HCT116 (cell line): ENCODE measurements around the gene AKT3. TPM values are rescaled to one million over a fixed set of nuclear protein-coding genes. Genes with fewer than 3 reads are reported as not detected.

Source experiments
- ATAC-seq: fragments of 200-7000 bp; cut with Tn5 transposase; 2 replicates; pipeline ENCODE4 v1.9.1; 2020; ENCODE audit warnings: mild to moderate bottlenecking, moderate library complexity
- BruUV-seq: library from RNA; stranded (reverse); fragments of 400-500 nt; replicated peaks from 2 replicates; lab custom pipeline; 2021; lab: Mats Ljungman, UMichigan
- CTCF ChIA-PET: fragments of 300-600 bp; sonication (Branson Sonifier 250); formaldehyde crosslinking; loops from one replicate; lab custom pipeline; 2021; ENCODE audit warnings: antibody characterized with exemption; lab: Charles Lee
- POLR2A ChIA-PET: fragments of 300-600, 350-600 bp; sonication (Branson Sonifier 250); formaldehyde crosslinking; loops from one replicate; lab custom pipeline; 2021; ENCODE audit warnings: antibody characterized with exemption; lab: Charles Lee
- RAD21 ChIA-PET, 2 experiments: fragments of 300-600 bp; sonication (Branson Sonifier 250); formaldehyde crosslinking; loops; one replicate each; lab custom pipeline; 2023; ENCODE audit warnings: low total read pairs in 2 of 2; ENCODE audit not compliant: uncharacterized antibody in 2 of 2, unreplicated experiment in 2 of 2, low non-redundant PET in 1 of 2; lab: Charles Lee
- DNase-seq: peaks from one replicate; pipeline ENCODE4 v3.0.0-alpha.2; 2010; ENCODE audit warnings: low read depth, low spot score
- H2AFZ ChIP-seq: fragments of 200-600 bp; shearing (Covaris generic), sonication (generic); 2 replicates; pipeline ENCODE4 v1.6.1; 2017; ENCODE audit warnings: low read depth, mixed run types, mixed read lengths, antibody characterized with exemption, low read length; ENCODE audit not compliant: poor library complexity, severe bottlenecking
- H3K27ac ChIP-seq: 2 replicates; pipeline ENCODE4 v1.5.1; 2012; ENCODE audit warnings: low read depth, low read length
- H3K27me3 ChIP-seq: fragments of 200-600 bp; sonication (generic); 2 replicates; pipeline ENCODE4 v1.6.1; 2016; ENCODE audit warnings: mixed run types, low read length, mixed read lengths; ENCODE audit not compliant: insufficient read depth
- H3K36me3 ChIP-seq, 2 experiments: fragments of 200-500 bp in 1 of 2; fragments of 200-600 bp in 1 of 2; sonication (Bioruptor generic) in 1 of 2; sonication (generic) in 1 of 2; 2 replicates each; pipeline versions ENCODE4 v1.5.1 to v1.6.1; 2014 to 2016; ENCODE audit warnings: low read length in 2 of 2, inconsistent platforms in 1 of 2, mixed read lengths in 1 of 2, mixed run types in 1 of 2; ENCODE audit not compliant: insufficient read depth in 2 of 2, control insufficient read depth in 1 of 2
- H3K4me1 ChIP-seq, 2 experiments: fragments of 200-600 bp in 1 of 2; sonication (generic) in 1 of 2; 2 replicates each; pipeline versions ENCODE4 v1.5.1 to v1.6.1; 2012 to 2017; ENCODE audit warnings: low read length in 2 of 2, inconsistent platforms in 1 of 2, mild to moderate bottlenecking in 1 of 2, mixed read lengths in 1 of 2, mixed run types in 1 of 2, moderate library complexity in 1 of 2; ENCODE audit not compliant: insufficient read depth in 2 of 2, control insufficient read depth in 1 of 2
- H3K4me2 ChIP-seq: fragments of 200-600 bp; sonication (generic); 2 replicates; pipeline ENCODE4 v1.6.1; 2017; ENCODE audit warnings: mixed run types, low read length, mixed read lengths
- H3K4me3 ChIP-seq, 2 experiments: fragments of 200-600 bp in 1 of 2; sonication (generic) in 1 of 2; replicated peaks in 1 of 2; 2 replicates each; pipeline ENCODE4 v1.5.1; 2011 to 2016; ENCODE audit warnings: low read length in 2 of 2, control low read depth in 1 of 2, low read depth in 1 of 2, mild to moderate bottlenecking in 1 of 2, mixed read lengths in 1 of 2, mixed run types in 1 of 2
- H3K79me2 ChIP-seq: fragments of 200-600 bp; sonication (generic); 2 replicates; pipeline ENCODE4 v1.6.1; 2017; ENCODE audit warnings: mild to moderate bottlenecking, mixed run types, low read length, moderate library complexity, mixed read lengths; ENCODE audit not compliant: insufficient read depth
- H3K9ac ChIP-seq: fragments of 200-600 bp; sonication (generic); 2 replicates; pipeline ENCODE4 v1.6.1; 2016; ENCODE audit warnings: low read length, mixed read lengths
- H3K9me2 ChIP-seq: fragments of 200-600 bp; sonication (generic), shearing (Covaris generic); 2 replicates; pipeline ENCODE4 v1.6.1; 2017; ENCODE audit warnings: mixed run types, mild to moderate bottlenecking, moderate library complexity; ENCODE audit not compliant: insufficient read depth
- H3K9me3 ChIP-seq, 2 experiments: fragments of 200-500 bp in 1 of 2; fragments of 200-600 bp in 1 of 2; sonication (Bioruptor generic) in 1 of 2; sonication (generic) in 1 of 2; 2 replicates each; pipeline ENCODE4 v1.6.1; 2014 to 2017; ENCODE audit warnings: low read length in 2 of 2, mixed read lengths in 2 of 2, inconsistent platforms in 1 of 2, low read depth in 1 of 2, mild to moderate bottlenecking in 1 of 2, mixed run types in 1 of 2, moderate library complexity in 1 of 2; ENCODE audit not compliant: control insufficient read depth in 1 of 2, insufficient read depth in 1 of 2
- H4K20me1 ChIP-seq: fragments of 200-600 bp; sonication (generic), shearing (Covaris generic); 2 replicates; pipeline ENCODE4 v1.6.1; 2017; ENCODE audit warnings: mixed run types, mild to moderate bottlenecking, moderate library complexity; ENCODE audit not compliant: insufficient read depth
- CBX3 ChIP-seq: IDR thresholded peaks from 2 replicates; pipeline ENCODE4 v1.6.1; 2012; ENCODE audit warnings: low read depth
- CEBPB ChIP-seq: IDR thresholded peaks from 2 replicates; pipeline ENCODE4 v1.6.1; 2012; ENCODE audit warnings: low read depth
- EGR1 ChIP-seq: IDR thresholded peaks from 2 replicates; pipeline ENCODE4 v1.6.1; 2012; ENCODE audit warnings: low read depth
- ELF1 ChIP-seq: IDR thresholded peaks from 2 replicates; pipeline ENCODE4 v1.6.1; 2012; ENCODE audit warnings: low read depth, borderline replicate concordance
- EZH2phosphoT487 ChIP-seq: fragments of 200-600 bp; IDR thresholded peaks from 2 replicates; pipeline ENCODE4 v1.6.1; 2018; ENCODE audit warnings: antibody characterized with exemption, borderline replicate concordance
- FOSL1 ChIP-seq: IDR thresholded peaks from 2 replicates; pipeline ENCODE4 v1.6.1; 2012; ENCODE audit warnings: low read depth
- JUND ChIP-seq: IDR thresholded peaks from 2 replicates; pipeline ENCODE4 v1.6.1; 2012
- POLR2A ChIP-seq: IDR thresholded peaks from 2 replicates; pipeline ENCODE4 v1.7.0; 2011; ENCODE audit warnings: borderline replicate concordance; ENCODE audit not compliant: insufficient read depth, insufficient read length; ENCODE audit errors: extremely low read depth
- POLR2AphosphoS5 ChIP-seq: IDR thresholded peaks from 2 replicates; pipeline ENCODE4 v1.6.1; 2011; ENCODE audit warnings: mild to moderate bottlenecking, low read depth, low read length, moderate library complexity
- SP1 ChIP-seq: IDR thresholded peaks from 2 replicates; pipeline ENCODE4 v1.6.1; 2012; ENCODE audit warnings: low read depth
- ZBTB33 ChIP-seq: IDR thresholded peaks from 2 replicates; pipeline ENCODE4 v1.6.1; 2011; ENCODE audit warnings: mild to moderate bottlenecking, low read length, moderate library complexity; ENCODE audit not compliant: insufficient replicate concordance; ENCODE audit errors: extremely low read depth
- ZFX ChIP-seq: fragments of 450-650 bp; IDR thresholded peaks from 2 replicates; pipeline ENCODE4 v1.6.1; 2017
- intact Hi-C: fragments of 100-400 bp; cut with micrococcal nuclease; formaldehyde crosslinking; loops from 2 replicates; pipeline ENCODE4 v1.10.0; 2022
- total RNA-seq: library from RNA; stranded (reverse); gene quantifications from one replicate; pipeline ENCODE4 v1.2.1, GENCODE V29; 2021; ENCODE audit not compliant: unreplicated experiment
- TF ChIP-seq, protein P1 (sequence below): IDR thresholded peaks from 2 replicates; pipeline ENCODE4 v1.6.1; 2012; ENCODE audit warnings: low read depth
- TF ChIP-seq, protein P2 (sequence below): IDR thresholded peaks from 2 replicates; pipeline ENCODE4 v1.6.1; 2012

AKT3 gene
- total RNA-seq, 1 experiment from 2014 or later = 0.49 TPM

GRCh38 chr1:243680860-243681259 lies 169.2 kb downstream of the AKT3 start (continued):
- TF ChIP-seq, protein P1, sequence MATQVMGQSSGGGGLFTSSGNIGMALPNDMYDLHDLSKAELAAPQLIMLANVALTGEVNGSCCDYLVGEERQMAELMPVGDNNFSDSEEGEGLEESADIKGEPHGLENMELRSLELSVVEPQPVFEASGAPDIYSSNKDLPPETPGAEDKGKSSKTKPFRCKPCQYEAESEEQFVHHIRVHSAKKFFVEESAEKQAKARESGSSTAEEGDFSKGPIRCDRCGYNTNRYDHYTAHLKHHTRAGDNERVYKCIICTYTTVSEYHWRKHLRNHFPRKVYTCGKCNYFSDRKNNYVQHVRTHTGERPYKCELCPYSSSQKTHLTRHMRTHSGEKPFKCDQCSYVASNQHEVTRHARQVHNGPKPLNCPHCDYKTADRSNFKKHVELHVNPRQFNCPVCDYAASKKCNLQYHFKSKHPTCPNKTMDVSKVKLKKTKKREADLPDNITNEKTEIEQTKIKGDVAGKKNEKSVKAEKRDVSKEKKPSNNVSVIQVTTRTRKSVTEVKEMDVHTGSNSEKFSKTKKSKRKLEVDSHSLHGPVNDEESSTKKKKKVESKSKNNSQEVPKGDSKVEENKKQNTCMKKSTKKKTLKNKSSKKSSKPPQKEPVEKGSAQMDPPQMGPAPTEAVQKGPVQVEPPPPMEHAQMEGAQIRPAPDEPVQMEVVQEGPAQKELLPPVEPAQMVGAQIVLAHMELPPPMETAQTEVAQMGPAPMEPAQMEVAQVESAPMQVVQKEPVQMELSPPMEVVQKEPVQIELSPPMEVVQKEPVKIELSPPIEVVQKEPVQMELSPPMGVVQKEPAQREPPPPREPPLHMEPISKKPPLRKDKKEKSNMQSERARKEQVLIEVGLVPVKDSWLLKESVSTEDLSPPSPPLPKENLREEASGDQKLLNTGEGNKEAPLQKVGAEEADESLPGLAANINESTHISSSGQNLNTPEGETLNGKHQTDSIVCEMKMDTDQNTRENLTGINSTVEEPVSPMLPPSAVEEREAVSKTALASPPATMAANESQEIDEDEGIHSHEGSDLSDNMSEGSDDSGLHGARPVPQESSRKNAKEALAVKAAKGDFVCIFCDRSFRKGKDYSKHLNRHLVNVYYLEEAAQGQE = no peak
- no peak for TF ChIP-seq POLR2AphosphoS5
- TF ChIP-seq FOSL1 = no peak
- no peak for TF ChIP-seq CBX3

DNA sequence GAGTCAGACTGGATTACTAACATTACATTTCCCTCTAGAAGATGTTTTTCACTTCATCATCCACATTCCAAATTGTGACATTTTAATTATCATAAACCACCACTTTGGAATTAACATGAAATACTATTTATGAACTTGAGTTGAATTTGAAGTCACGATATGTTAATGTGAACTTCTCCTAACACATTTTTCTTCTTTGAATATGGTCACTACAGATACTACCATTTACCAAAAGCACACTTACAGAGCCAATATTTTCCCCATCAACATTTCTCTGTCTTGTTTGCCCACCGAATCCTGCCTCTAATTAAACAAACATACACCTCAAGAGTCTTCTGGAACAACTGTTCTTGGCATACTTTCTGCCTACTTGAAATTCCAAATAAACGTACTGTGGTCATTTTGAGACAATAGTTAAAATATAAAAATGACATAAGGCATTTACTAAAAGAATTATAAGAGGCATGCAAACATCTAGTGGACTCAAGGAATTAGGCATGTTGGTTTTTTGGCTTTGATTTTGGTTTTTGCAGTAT lies 177.4 kb downstream of the AKT3 start:
- CTCF ChIA-PET = no interaction called here
- TF ChIP-seq EGR1 = no peak
- TF ChIP-seq, protein P1 = no peak
- TF ChIP-seq ZFX = no peak
- no peak for TF ChIP-seq SP1
- TF ChIP-seq JUND = no peak
- TF ChIP-seq, protein P2, sequence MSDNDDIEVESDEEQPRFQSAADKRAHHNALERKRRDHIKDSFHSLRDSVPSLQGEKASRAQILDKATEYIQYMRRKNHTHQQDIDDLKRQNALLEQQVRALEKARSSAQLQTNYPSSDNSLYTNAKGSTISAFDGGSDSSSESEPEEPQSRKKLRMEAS = no peak
- TF ChIP-seq CEBPB = no peak
- no peak for TF ChIP-seq ELF1
- TF ChIP-seq ZBTB33 = no peak
- TF ChIP-seq EZH2phosphoT487 = no peak
- no peak for TF ChIP-seq POLR2A

More for the DNA sequence above, 177.4 kb downstream of the AKT3 start:
- Histone ChIP-seq H3K79me2 (no peaks in the 10 kb centered on the region), H3K27me3 (peaks cover 11% of the 10 kb centered on the region; the same call in 1 of the 2 replicates), H3K36me3 (no peaks in the 10 kb centered on the region), H4K20me1 (no peaks in the 10 kb centered on the region), H3K4me3 (no peak overlapping the region), H3K9me3 (no peaks in the 10 kb centered on the region), H2AFZ (no peak overlapping the region), H3K4me1 (no peaks in the 10 kb centered on the region), H3K4me2 (no peak overlapping the region), H3K9ac (no peak overlapping the region), H3K27ac (no peak overlapping the region), H3K9me2 (no peaks in the 10 kb centered on the region)
- ATAC-seq (no peak), DNase-seq (no peak)
- intact Hi-C loops = no loop called here
- ChIA-PET POLR2A (no interaction called here), RAD21 (no interaction called here)
- BruUV-seq = no TSS peak
